PFSK-1 (cell line): ENCODE results near the gene LTB4R2.

Source experiments
- POLR2AphosphoS5 ChIP-seq: IDR thresholded peaks from 2 replicates; pipeline ENCODE4 v1.6.1; 2012; ENCODE audit warnings: low read depth, mild to moderate bottlenecking, control low read depth, low read length, moderate library complexity
- SIN3A ChIP-seq: IDR thresholded peaks from 2 replicates; pipeline ENCODE4 v1.6.1; 2012; ENCODE audit warnings: mild to moderate bottlenecking, low read length, moderate library complexity, borderline replicate concordance; ENCODE audit not compliant: insufficient read depth
- TAF1 ChIP-seq: IDR thresholded peaks from 2 replicates; pipeline ENCODE4 v1.6.1; 2012; ENCODE audit warnings: low read length, control low read depth, borderline replicate concordance; ENCODE audit not compliant: insufficient read depth
- TF ChIP-seq, protein P1 (sequence below), 2 experiments: IDR thresholded peaks; 2 replicates each; pipeline versions ENCODE4 v1.6.1 to v1.8.0; 2011 to 2012; ENCODE audit warnings: low read depth in 2 of 2, low read length in 2 of 2, control low read depth in 1 of 2, inconsistent platforms in 1 of 2, mild to moderate bottlenecking in 1 of 2, moderate library complexity in 1 of 2; ENCODE audit not compliant: insufficient read depth in 1 of 2

DNA sequence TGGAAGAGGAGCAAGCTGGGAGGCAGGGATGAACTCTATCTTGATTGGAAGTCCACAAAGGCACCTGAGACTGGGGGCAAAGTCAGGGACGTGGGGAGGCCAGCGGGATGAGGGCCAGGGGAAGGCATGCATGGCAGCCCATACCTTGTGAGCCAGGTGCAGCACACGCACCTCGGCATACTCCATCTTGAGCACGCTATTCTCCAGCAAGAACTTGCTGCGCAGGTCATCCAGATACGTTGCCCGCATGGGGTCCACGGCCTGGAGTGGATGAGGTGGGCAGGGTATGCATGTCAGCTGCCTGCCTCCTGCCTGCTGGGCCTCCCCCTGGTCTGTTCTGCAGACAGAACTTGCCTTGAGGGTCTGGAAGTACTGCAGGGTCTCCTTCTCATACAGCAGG, 42.4 kb upstream of the LTB4R2 start:
- TF ChIP-seq POLR2AphosphoS5, result no peak
- no peak for TF ChIP-seq SIN3A
- TF ChIP-seq TAF1, result no peak
- TF ChIP-seq, protein P1, sequence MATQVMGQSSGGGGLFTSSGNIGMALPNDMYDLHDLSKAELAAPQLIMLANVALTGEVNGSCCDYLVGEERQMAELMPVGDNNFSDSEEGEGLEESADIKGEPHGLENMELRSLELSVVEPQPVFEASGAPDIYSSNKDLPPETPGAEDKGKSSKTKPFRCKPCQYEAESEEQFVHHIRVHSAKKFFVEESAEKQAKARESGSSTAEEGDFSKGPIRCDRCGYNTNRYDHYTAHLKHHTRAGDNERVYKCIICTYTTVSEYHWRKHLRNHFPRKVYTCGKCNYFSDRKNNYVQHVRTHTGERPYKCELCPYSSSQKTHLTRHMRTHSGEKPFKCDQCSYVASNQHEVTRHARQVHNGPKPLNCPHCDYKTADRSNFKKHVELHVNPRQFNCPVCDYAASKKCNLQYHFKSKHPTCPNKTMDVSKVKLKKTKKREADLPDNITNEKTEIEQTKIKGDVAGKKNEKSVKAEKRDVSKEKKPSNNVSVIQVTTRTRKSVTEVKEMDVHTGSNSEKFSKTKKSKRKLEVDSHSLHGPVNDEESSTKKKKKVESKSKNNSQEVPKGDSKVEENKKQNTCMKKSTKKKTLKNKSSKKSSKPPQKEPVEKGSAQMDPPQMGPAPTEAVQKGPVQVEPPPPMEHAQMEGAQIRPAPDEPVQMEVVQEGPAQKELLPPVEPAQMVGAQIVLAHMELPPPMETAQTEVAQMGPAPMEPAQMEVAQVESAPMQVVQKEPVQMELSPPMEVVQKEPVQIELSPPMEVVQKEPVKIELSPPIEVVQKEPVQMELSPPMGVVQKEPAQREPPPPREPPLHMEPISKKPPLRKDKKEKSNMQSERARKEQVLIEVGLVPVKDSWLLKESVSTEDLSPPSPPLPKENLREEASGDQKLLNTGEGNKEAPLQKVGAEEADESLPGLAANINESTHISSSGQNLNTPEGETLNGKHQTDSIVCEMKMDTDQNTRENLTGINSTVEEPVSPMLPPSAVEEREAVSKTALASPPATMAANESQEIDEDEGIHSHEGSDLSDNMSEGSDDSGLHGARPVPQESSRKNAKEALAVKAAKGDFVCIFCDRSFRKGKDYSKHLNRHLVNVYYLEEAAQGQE (IDR thresholded peaks at IDR 0.05; ENCODE audit: insufficient read depth in 1 of 2, low read depth in 2 of 2, low read length in 2 of 2), result no peak
